GM21825 (cell line): ENCODE measurements around the gene IPPK.
"Not testable (repeated sequence)": the region's sequence is repeated elsewhere in the genome, so short reads cannot be mapped to it uniquely, and the experiment has no call there.

Source experiments
- ATAC-seq: cut with Tn5 transposase; IDR thresholded peaks from one replicate; pipeline ENCODE4 v1.9.1; 2021; ENCODE audit warnings: mild to moderate bottlenecking, moderate library complexity; ENCODE audit not compliant: unreplicated experiment

Gene IPPK

DNA sequence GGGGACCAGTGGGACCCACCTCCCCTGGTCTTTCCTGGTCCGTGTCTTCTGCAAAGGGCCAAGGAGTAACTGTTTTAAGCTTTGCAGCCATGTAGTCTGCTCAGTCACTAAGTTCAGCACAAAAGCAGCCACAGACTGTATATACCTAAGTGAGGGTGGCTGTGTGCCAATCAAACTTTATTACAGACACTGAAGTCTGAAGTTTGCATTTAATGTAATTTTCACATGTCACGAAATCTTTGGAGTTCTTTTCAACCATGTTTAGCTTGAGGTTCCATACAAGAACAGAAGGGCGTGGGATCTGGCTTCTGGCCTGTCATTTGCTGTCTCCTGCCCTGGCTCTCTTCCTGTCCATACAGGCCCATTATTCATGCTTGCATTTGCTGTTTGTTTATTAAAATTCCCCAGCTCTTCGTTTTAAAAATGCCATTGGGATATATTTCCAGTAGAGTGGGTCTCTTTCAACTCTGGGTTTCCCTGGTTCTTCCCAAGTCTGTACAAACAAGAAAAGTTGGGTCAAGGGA is 69.9 kb downstream of the IPPK start:
- ATAC-seq: no peak

DNA sequence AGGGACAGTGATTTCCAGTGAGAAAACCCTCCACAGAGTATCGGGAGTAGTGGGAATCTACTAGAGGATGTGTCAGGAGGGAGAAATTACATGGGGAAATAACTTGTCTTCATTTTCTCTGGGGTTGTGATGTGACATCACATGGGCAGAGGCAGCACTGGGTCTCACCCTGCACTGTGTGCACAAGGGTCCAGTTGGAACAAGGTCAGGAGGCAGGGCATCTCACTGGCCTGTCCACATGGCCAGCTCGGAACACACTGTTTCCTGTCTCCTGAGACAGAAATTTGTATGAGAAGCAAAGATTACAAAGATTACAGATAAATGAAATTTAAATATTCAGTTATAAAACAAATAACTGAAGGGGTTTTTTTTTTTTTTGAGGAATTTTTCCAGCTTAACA is 71.5 kb downstream of the IPPK start:
- no peak for ATAC-seq

DNA sequence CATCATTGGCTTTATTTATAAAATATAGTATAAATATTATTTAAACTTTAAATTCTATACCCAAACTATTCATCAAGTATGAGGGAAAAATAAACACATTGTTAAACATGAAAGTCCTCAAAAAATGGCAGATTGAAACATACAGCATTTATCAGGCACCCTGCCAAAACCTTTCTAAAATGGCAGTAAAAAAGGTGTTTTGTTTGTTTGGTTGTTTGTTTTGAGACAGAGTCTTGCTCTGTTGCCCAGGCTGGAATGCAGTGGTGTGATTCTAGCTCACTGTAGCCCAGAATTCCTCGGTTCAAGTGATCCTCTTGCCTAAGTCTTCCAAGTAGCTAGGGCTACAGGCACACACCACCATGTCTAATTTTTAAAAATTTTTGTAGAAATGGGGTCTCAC is 74.0 kb downstream of the IPPK start:
- no peak for ATAC-seq

DNA sequence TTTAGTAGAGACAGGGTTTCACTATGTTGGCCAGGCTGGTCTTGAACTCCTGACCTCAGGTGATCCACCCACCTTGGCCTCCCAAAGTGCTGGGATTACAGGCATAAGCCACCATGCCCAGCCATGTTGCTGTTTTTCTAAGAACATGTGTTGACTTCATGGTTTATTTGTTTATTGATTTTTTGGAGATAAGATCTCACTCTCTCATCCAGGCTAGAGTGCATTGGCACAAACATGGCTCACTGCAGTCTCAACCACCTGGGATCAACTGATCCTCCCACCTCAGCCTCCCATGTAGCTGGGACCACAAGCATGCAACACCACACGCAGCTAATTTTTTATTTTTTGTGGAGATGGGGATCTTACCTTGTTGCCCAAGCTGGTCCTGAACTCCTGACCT is 74.9 kb downstream of the IPPK start:
- ATAC-seq: not testable (repeated sequence)

DNA sequence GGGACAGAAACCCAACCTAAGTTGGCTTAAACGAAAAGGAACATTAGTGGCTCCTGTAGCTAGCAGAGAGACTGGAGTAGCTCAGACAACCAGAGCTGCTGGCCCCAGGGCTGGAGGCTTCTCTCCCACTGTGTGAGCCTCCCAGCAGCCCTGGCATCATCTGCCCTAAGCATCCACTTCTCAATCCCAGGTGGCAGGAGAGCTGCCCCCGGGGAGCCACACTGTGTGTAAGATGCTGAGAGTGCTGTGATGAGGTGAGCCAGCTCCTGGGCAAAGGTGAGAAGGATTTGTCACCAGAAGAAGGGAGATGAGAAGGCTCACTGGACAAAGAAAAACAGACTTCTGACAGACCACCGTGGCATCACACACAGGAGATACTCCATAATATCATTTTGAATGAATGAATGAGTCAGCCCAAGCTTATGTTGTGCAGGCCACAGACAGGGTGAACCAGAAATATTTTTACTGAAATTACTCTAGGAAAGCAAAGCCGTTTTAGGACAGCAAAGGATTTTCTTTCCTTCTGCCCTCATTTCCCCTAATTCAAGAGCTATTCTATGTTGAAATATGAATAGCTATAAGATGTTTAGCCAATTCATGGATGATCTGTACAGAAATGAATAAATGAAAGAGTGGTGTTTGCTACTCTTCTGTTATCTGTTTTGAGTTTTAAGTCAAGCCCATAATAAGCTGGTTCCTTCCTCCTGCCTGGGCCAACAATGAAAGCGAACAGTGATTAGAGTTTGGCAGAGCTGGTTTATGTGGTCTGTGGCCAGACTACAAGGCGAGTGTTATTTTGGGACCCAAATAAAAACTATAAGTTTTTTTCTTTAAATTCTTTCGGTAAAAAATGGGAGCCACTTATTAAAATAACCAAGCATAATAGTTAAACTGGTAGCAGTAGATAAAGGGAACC is 76.7 kb downstream of the IPPK start:
- no peak for ATAC-seq

DNA sequence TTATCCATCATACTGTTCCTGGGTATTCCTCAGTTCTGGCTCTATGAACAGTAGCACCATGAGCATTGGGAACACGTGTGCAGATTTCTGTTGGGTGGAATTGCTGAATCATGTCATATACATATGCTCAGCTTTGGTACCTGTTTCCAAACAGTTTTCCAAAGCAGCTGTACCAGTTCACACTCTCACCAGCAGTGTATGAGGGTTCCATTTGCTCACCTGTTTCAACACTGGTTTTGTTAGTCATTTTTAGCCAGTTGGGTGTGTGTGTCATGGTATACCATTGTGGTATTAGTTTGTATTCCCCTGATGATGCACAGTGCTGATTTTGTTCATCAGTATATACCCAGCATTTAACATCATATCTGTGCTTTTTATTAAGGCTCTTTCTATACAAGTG is 77.4 kb downstream of the IPPK start:
- no peak for ATAC-seq

DNA sequence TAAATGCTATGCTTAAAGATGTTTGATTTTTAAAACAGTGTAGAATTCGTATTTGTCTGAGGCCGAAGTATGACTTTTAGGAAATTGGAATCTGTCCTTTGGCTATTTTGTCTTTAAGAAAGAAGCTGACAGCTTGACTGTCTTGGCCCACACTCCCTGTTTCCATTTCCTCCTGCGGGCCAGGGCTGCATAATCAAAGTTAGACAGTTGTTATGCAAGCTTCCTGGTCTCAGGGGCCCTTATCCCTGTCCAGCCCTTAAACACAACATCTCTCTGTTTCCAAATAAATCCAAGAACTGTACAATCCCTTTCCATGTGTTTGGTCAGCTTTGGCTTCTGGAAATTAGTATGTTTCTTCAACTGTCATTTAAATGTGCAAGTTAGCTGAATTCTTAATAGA is 79.6 kb downstream of the IPPK start:
- ATAC-seq: no peak

DNA sequence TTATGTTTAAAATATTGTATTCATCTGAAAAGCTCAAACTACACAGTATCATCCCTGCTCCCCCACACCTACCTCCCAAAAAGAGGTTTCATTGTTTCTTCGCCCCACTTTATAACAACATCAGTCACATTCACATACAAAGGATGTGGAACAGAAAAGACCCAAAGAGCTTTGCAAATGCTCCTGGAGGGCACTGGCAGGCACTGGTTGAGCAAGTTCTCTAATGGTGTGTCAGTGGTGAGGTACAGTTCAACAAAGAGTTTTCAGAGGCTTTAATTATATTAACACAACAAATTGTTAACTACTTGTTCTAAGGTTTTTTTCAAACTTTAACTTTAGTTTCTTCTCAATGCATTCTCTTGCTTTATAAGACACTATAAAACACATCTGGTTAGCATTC is 80.0 kb downstream of the IPPK start:
- ATAC-seq: no peak

DNA sequence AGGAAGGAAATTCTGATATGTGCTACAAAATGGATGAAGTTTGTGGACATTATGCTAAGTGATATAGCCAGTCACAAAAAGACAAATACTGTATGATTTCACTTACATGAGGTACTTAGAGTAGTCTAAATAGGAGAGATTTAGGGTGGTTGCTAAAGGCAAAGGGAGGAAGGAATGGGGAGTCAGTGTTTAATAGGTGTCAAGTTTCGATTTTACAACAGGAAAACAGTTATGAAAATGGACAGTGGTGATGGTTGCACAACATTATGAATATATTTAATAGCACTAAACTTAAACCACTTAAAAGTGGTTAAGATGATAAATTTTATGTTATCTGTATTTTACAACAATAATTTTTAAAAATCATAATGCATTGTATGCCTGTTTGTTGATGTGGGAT is 93.8 kb downstream of the IPPK start:
- no peak for ATAC-seq

DNA sequence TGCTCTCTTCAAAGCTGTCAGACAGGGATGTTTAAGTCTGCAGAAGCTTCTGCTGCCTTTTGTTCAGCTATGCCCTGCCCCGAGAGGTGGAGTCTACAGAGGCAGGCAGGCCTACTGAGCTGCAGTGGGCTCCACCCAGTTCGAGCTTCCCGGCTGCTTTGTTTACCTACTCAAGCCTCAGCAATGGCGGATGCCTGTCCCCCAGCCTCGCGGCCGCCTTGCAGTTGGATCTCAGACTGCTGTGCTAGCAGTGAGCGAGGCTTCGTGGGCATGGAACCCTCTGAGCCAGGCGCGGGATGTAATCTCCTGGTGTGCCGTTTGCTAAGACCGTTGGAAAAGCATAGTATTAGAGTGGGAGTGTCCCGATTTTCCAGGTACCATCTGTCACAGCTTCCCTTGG is 96.3 kb downstream of the IPPK start:
- ATAC-seq: not testable (repeated sequence)

DNA sequence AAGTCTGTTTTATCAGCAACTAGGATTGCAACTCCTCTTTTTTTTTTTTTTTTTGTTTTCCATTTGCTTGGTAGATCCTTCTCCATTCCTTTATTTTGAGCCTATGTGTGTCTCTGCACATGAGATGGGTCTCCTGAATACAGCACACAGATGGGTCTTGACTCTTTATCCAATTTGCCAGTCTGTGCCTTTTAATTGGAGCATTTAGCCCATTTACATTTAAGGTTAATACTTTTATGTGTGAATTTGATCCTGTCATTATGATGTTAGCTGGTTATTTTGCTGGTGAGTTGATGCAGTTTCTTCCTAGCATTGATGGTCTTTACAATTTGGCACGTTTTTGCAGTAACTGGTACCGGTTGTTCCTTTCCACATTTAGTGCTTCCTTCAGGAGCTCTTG is 98.1 kb downstream of the IPPK start:
- ATAC-seq: not testable (repeated sequence)

DNA sequence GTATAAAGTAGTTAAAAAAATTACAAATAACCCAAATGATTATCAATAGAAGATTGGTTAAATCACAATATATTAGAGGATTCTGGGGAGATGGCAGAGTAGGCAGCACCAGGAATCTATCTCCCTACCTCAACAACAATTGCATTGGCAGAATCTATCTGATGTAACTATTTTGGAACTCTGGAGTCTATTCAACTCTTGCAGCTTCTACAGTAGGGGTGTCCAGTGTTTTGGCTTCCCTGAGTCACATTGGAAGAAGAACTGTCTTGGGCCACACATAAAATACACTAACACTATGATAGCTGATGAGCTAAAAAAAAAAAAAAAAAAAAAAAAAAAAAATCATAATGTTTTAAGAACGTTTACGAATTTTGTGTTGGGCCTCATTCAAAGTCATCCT is 104.9 kb downstream of the IPPK start:
- ATAC-seq: no peak

DNA sequence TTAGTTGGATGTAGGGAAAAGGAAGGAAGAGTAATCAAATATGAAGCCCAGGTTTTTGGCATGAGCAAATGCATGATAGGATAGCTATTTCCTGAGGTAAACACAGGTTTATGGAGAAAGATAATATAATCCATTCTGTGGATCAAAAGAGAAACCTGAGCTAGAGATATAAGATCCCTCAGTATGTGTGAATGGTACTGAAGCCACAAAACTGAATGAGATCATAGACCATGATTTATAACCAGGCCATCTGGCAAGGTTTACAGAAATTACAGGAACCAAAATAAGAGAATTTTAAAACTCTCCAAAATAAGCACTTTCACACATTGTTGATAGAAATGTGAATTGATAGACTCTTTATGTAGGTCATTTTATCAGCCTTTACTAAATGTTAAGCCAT is 105.4 kb downstream of the IPPK start:
- ATAC-seq: no peak
